Measurements from ENCODE around the gene RHEBL1. TPM values are rescaled to one million over a fixed set of nuclear protein-coding genes. Genes with fewer than 3 reads are reported as not detected.
A peak's percentile ranks its signal among the peaks of the same experiment; 100 is the strongest.

RHEBL1 gene
- total and polyA plus RNA-seq, 11 donors, result 0.19 to 2.0 (median 0.43) TPM; not detected in 5

GRCh38 chr12:49050507-49051372 is 19.0 kb downstream of the RHEBL1 start:
- Histone ChIP-seq H3K4me1 (peaks cover 0 to 17% (median 9%) of the 10 kb centered on the region in 12 donors), H3K27me3 (no peaks in the 10 kb centered on the region), H3K27ac (no peak overlapping the region), H3K9me3 (no peaks in the 10 kb centered on the region), H3K36me3 (peaks cover 0 to 97% (median 94%) of the 10 kb centered on the region in 9 donors), H3K4me3 (no peak overlapping the region)
- TF ChIP-seq POLR2A (IDR thresholded peaks at IDR 0.05) (no peak), CTCF (IDR thresholded peaks at IDR 0.05) (no peak)
- intact Hi-C loops (cut with DNase I), result no loop called here
- 85 to 94% (median 92%) methylated on average over 10 to 13 of the region's 13 CpGs for WGBS, 4 donors
- DNase-seq, result peak in 1 of 5 donors; percentile 7
- ATAC-seq, result no peak

- no peak overlapping the region for H3K4me3 ChIP-seq
- DNase-seq (peak in 2 of 5 donors; percentile 22 to 36), ATAC-seq (peak in 2 of 4 donors; percentile 11 to 36)
- WGBS, 4 donors, result 75 to 87% (median 83%) methylated on average over 20 of the region's 20 CpGs
- H3K27me3 ChIP-seq, result no peaks in the 10 kb centered on the region
- intact Hi-C loops (cut with DNase I), result no loop called here
- TF ChIP-seq POLR2A (IDR thresholded peaks at IDR 0.05), result no peak
- TF ChIP-seq CTCF (IDR thresholded peaks at IDR 0.05), result no peak
- no peak overlapping the region for H3K27ac ChIP-seq
- H3K36me3 ChIP-seq, result peaks cover 0 to 100% (median 100%) of the 10 kb centered on the region in 9 donors
- H3K9me3 ChIP-seq, result no peaks in the 10 kb centered on the region
- H3K4me1 ChIP-seq, result peaks cover 0 to 7% (median 0%) of the 10 kb centered on the region in 12 donors
Measured at GRCh38 chr12:49049566-49050224, 20.1 kb downstream of the RHEBL1 start.

- WGBS, 4 donors, result 88 to 93% (median 92%) methylated on average over 10 of the region's 10 CpGs
- Histone ChIP-seq H3K27me3 (no peaks in the 10 kb centered on the region), H3K9me3 (no peaks in the 10 kb centered on the region), H3K36me3 (peaks cover 0 to 100% (median 100%) of the 10 kb centered on the region in 9 donors), H3K4me3 (no peak overlapping the region), H3K4me1 (peaks cover 0 to 5% (median 0%) of the 10 kb centered on the region in 12 donors), H3K27ac (no peak overlapping the region)
- TF ChIP-seq CTCF (IDR thresholded peaks at IDR 0.05) (no peak), POLR2A (IDR thresholded peaks at IDR 0.05) (no peak)
- ATAC-seq (no peak), DNase-seq (no peak)
- intact Hi-C loops (cut with DNase I), result no loop called here
Measured at GRCh38 chr12:49048953-49049352, 20.8 kb downstream of the RHEBL1 start.

Measured in heart left ventricle (tissue), 16 donors.